IMR-90 (cell line): ENCODE data around the gene OGFOD3. TPM values are rescaled to one million over a fixed set of nuclear protein-coding genes. Genes with fewer than 3 reads are reported as not detected.

Experiments
- ATAC-seq: fragments of 200-7000 bp; cut with Tn5 transposase; 2 replicates; pipeline ENCODE4 v1.9.1; 2020; ENCODE audit warnings: low read depth, mild to moderate bottlenecking, moderate library complexity
- BruUV-seq: library from RNA; stranded (reverse); fragments of 400-500 nt; replicated peaks from 2 replicates; lab custom pipeline; 2021; lab: Mats Ljungman, UMichigan
- CTCF ChIA-PET: fragments of 300-600 bp; formaldehyde crosslinking; extraction: SDS; loops from one replicate; lab custom pipeline; 2021; ENCODE audit warnings: antibody characterized with exemption; lab: Yijun Ruan, JAX
- POLR2A ChIA-PET: fragments of 300-600 bp; sonication (Branson Sonifier 250); formaldehyde crosslinking; loops from one replicate; lab custom pipeline; 2022; ENCODE audit warnings: antibody characterized with exemption; ENCODE audit not compliant: unreplicated experiment; lab: Charles Lee
- DNase-seq: peaks from one replicate; pipeline ENCODE4 v3.0.0; 2013
- H2AFZ ChIP-seq: replicated peaks from 2 replicates; pipeline ENCODE3; 2013; ENCODE audit warnings: low read length, mild to moderate bottlenecking; ENCODE audit not compliant: poor library complexity
- H2AK5ac ChIP-seq: 2 replicates; pipeline ENCODE4 v1.6.1; 2013; ENCODE audit warnings: low read depth, low read length, inconsistent platforms
- H2AK9ac ChIP-seq: replicated peaks from 2 replicates; pipeline ENCODE3; 2013; ENCODE audit warnings: mild to moderate bottlenecking, low read depth, low read length, moderate library complexity; ENCODE audit not compliant: poor library complexity
- H2BK120ac ChIP-seq: 2 replicates; pipeline ENCODE4 v1.6.1; 2013; ENCODE audit warnings: low read depth, low read length, inconsistent platforms
- H2BK15ac ChIP-seq: 3 replicates; pipeline ENCODE4 v1.6.1; 2013; ENCODE audit warnings: low read depth, low read length, inconsistent platforms
- H2BK20ac ChIP-seq: 2 replicates; pipeline ENCODE4 v1.6.1; 2013; ENCODE audit warnings: low read depth, mild to moderate bottlenecking, inconsistent platforms, low read length, moderate library complexity
- H2BK5ac ChIP-seq: 2 replicates; pipeline ENCODE4 v1.6.1; 2013; ENCODE audit warnings: mild to moderate bottlenecking, low read depth, low read length, inconsistent platforms; ENCODE audit not compliant: poor library complexity, severe bottlenecking
- H3K14ac ChIP-seq: replicated peaks from 2 replicates; pipeline ENCODE4 v1.6.1; 2013; ENCODE audit warnings: low read depth, low read length, inconsistent platforms
- H3K18ac ChIP-seq: 2 replicates; pipeline ENCODE4 v1.6.1; 2013; ENCODE audit warnings: low read depth, low read length, control low read depth
- H3K23ac ChIP-seq: 2 replicates; pipeline ENCODE4 v1.6.1; 2013; ENCODE audit warnings: low read depth, low read length, inconsistent platforms
- H3K27ac ChIP-seq: 2 replicates; pipeline ENCODE4 v1.5.1; 2013; ENCODE audit warnings: mild to moderate bottlenecking, control low read depth, low read length; ENCODE audit not compliant: insufficient read depth
- H3K27me3 ChIP-seq: 2 replicates; pipeline ENCODE4 v1.6.1; 2013; ENCODE audit warnings: low read length; ENCODE audit not compliant: control insufficient read depth, insufficient read depth
- H3K36me3 ChIP-seq: 2 replicates; pipeline ENCODE4 v1.6.1; 2013; ENCODE audit warnings: low read length, mixed read lengths; ENCODE audit not compliant: control insufficient read depth, insufficient read depth
- H3K4ac ChIP-seq: 2 replicates; pipeline ENCODE4 v1.6.1; 2013; ENCODE audit warnings: low read depth, low read length, inconsistent platforms
- H3K4me1 ChIP-seq: 2 replicates; pipeline ENCODE4 v1.6.1; 2013; ENCODE audit warnings: low read length, mixed read lengths; ENCODE audit not compliant: control insufficient read depth, insufficient read depth
- H3K4me2 ChIP-seq: 2 replicates; pipeline ENCODE4 v1.6.1; 2013; ENCODE audit warnings: low read depth, mild to moderate bottlenecking, control low read depth, low read length, moderate library complexity
- H3K4me3 ChIP-seq: 2 replicates; pipeline ENCODE4 v1.5.1; 2013; ENCODE audit warnings: low read depth, mild to moderate bottlenecking, control low read depth, low read length, moderate library complexity; ENCODE audit not compliant: insufficient read depth
- H3K56ac ChIP-seq: 2 replicates; pipeline ENCODE4 v1.6.1; 2013; ENCODE audit warnings: low read length, inconsistent platforms; ENCODE audit not compliant: insufficient read depth; ENCODE audit errors: extremely low read depth
- H3K79me1 ChIP-seq, 2 experiments: 2 replicates each; pipeline ENCODE4 v1.6.1; 2013; ENCODE audit warnings: low read length in 2 of 2, inconsistent platforms in 1 of 2, low read depth in 1 of 2
- H3K9ac ChIP-seq: 2 replicates; pipeline ENCODE4 v1.6.1; 2013; ENCODE audit warnings: low read depth, low read length, control low read depth
- H3K9me1 ChIP-seq: 2 replicates; pipeline ENCODE4 v1.6.1; 2013; ENCODE audit warnings: low read length, inconsistent platforms; ENCODE audit not compliant: insufficient read depth
- H3K9me3 ChIP-seq: 2 replicates; pipeline ENCODE4 v1.6.1; 2013; ENCODE audit warnings: low read length; ENCODE audit not compliant: control insufficient read depth, insufficient read depth
- H4K20me1 ChIP-seq: 2 replicates; pipeline ENCODE4 v1.6.1; 2013; ENCODE audit warnings: low read length, inconsistent platforms; ENCODE audit not compliant: insufficient read depth
- H4K5ac ChIP-seq: 2 replicates; pipeline ENCODE4 v1.6.1; 2013; ENCODE audit warnings: mild to moderate bottlenecking, low read depth, low read length, control low read depth
- H4K8ac ChIP-seq, 2 experiments: 2 replicates each; pipeline ENCODE4 v1.6.1; 2013; ENCODE audit warnings: low read depth in 2 of 2, low read length in 2 of 2, control low read depth in 1 of 2, inconsistent platforms in 1 of 2
- H4K91ac ChIP-seq: 2 replicates; pipeline ENCODE4 v1.6.1; 2013; ENCODE audit warnings: low read depth, low read length, inconsistent platforms; ENCODE audit not compliant: insufficient read depth
- BHLHE40 ChIP-seq: fragments of 150-350 bp; IDR thresholded peaks from 2 replicates; pipeline ENCODE4 v1.6.1; 2016; ENCODE audit warnings: mild to moderate bottlenecking, low read depth, low read length
- CHD1 ChIP-seq: IDR thresholded peaks from 2 replicates; pipeline ENCODE4 v1.6.1; 2012; ENCODE audit warnings: low read depth, low read length, improper control_type of control experiment
- FOS ChIP-seq: fragments of 150-350 bp; IDR thresholded peaks from 2 replicates; pipeline ENCODE4 v1.6.1; 2016; ENCODE audit warnings: low read depth, low read length
- MXI1 ChIP-seq: IDR thresholded peaks from 2 replicates; pipeline ENCODE4 v1.6.1; 2012; ENCODE audit warnings: low read depth, mild to moderate bottlenecking, low read length, moderate library complexity, borderline replicate concordance
- NFE2L2 ChIP-seq: fragments of 150-350 bp; IDR thresholded peaks from 2 replicates; pipeline ENCODE4 v1.6.1; 2016; ENCODE audit warnings: low read depth, mild to moderate bottlenecking, low read length
- POLR2A ChIP-seq: IDR thresholded peaks from 2 replicates; pipeline ENCODE4 v1.6.1; 2012; ENCODE audit warnings: mild to moderate bottlenecking, low read depth, low read length
- RAD21 ChIP-seq: IDR thresholded peaks from 2 replicates; pipeline ENCODE4 v1.6.1; 2012; ENCODE audit warnings: low read length, improper control_type of control experiment
- RCOR1 ChIP-seq: IDR thresholded peaks from 2 replicates; pipeline ENCODE4 v1.6.1; 2012; ENCODE audit warnings: mild to moderate bottlenecking, low read length, improper control_type of control experiment; ENCODE audit not compliant: insufficient replicate concordance
- RFX5 ChIP-seq: IDR thresholded peaks from 2 replicates; pipeline ENCODE4 v1.8.0; 2012; ENCODE audit warnings: low read depth, mild to moderate bottlenecking, low read length, moderate library complexity
- SMC3 ChIP-seq: fragments of 150-350 bp; IDR thresholded peaks from 2 replicates; pipeline ENCODE4 v1.6.1; 2016; ENCODE audit warnings: low read depth, mild to moderate bottlenecking, antibody characterized with exemption, low read length, moderate library complexity
- USF2 ChIP-seq: fragments of 150-350 bp; IDR thresholded peaks from 2 replicates; pipeline ENCODE4 v1.6.1; 2017; ENCODE audit warnings: mild to moderate bottlenecking, antibody characterized with exemption, low read length, low read depth
- WGBS, 2 experiments: methylation state at CpG; one replicate each; pipeline versions ENCODE4 v1.1.5 to v1.1.7; 2013; ENCODE audit warnings: missing lambda C conversion rate in 2 of 2; ENCODE audit not compliant: insufficient read length in 1 of 2; ENCODE audit errors: extremely low coverage in 2 of 2; 5-methylcytosine and 5-hydroxymethylcytosine counted together
- dilution Hi-C: fragments of 300-500 bp; cut with HindIII; formaldehyde crosslinking; loops from one replicate; pipeline ENCODE4 v1.14.3; 2018; ENCODE audit warnings: low sequenced_read_pairs; ENCODE audit not compliant: unreplicated experiment
- in situ Hi-C: fragments of 300-500 bp; cut with MboI; formaldehyde crosslinking; loops from 3 replicates; pipeline ENCODE4 v1.14.3; 2019; ENCODE audit warnings: low sequenced_read_pairs, inconsistent platforms, mixed read lengths
- intact Hi-C: fragments of 100-400 bp; cut with micrococcal nuclease; formaldehyde crosslinking; loops from 2 replicates; pipeline ENCODE4 v1.10.0; 2022
- polyA plus RNA-seq, 3 experiments: library from polyadenylated mRNA; depleted of rRNA; stranded (reverse); fragments of >200 nt; gene quantifications; 2 replicates each; pipeline ENCODE4 v1.2.3, GENCODE V29; 2012; ENCODE audit warnings: low replicate concordance in 1 of 3
- total RNA-seq: library from RNA; depleted of rRNA; stranded (reverse); fragments of >200 nt; gene quantifications from 2 replicates; pipeline ENCODE4 v1.2.3, GENCODE V29; 2012
- TF ChIP-seq, protein P1 (sequence below): conservative IDR thresholded peaks from 2 replicates; pipeline ENCODE4 v1.5.1; 2012; ENCODE audit warnings: mild to moderate bottlenecking, low read depth, low read length, improper control_type of control experiment
- TF ChIP-seq, protein P2 (sequence below): fragments of 150-350 bp; IDR thresholded peaks from 2 replicates; pipeline ENCODE4 v1.6.1; 2016; ENCODE audit warnings: low read depth, mild to moderate bottlenecking, low read length, moderate library complexity, borderline replicate concordance

The OGFOD3 gene
- total and polyA plus RNA-seq, 2 of the 4 experiments (the other 2 are of a cell fraction) = 25.3 to 33.4 TPM

DNA sequence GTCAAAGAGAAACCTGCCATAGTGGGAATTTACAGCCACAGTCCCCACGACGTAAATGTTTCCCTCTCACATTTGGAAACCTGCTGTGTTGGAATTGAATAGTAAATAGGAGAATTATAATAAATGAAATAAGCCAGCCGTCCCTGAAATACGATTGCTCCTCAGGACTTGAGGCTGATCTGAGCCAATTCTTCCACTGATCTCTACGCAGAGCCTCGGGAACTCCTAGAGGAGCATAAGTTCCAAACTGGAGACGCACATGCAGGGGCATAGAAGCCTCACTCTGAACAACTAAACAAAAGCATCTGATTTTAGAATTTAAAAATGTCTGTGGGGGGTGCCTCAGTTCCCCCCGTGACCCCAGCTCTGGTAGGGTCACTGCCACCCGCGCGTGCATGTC, 69.5 kb downstream of the OGFOD3 start:
- in situ Hi-C loops = no loop called here
- no peak overlapping the region for H2AK9ac ChIP-seq
- no peak overlapping the region for H3K18ac ChIP-seq
- no peak overlapping the region for H2AFZ ChIP-seq
- BruUV-seq = no TSS peak
- H3K4ac ChIP-seq = no peak overlapping the region
- H3K23ac ChIP-seq = no peak overlapping the region
- intact Hi-C loops = no loop called here
- ATAC-seq (no peak), DNase-seq (no peak)
- no peaks in the 10 kb centered on the region for H3K36me3 ChIP-seq
- peaks cover 18% of the 10 kb centered on the region for H3K27me3 ChIP-seq
- H3K9me3 ChIP-seq = no peaks in the 10 kb centered on the region
- H3K9ac ChIP-seq = no peak overlapping the region
- no peak overlapping the region for H2BK5ac ChIP-seq
- dilution Hi-C loops = no loop called here
- H3K14ac ChIP-seq = no peak overlapping the region
- no peak overlapping the region for H3K4me3 ChIP-seq
- no peaks in the 10 kb centered on the region for H3K9me1 ChIP-seq
- H4K8ac ChIP-seq = no peak overlapping the region
- no peak overlapping the region for H3K27ac ChIP-seq
- POLR2A ChIA-PET = no interaction called here
- H3K79me1 ChIP-seq = no peaks in the 10 kb centered on the region
- H4K20me1 ChIP-seq = peaks cover 7% of the 10 kb centered on the region; the same call in 1 of the 2 replicates
- H2BK15ac ChIP-seq = no peak overlapping the region
- no peak overlapping the region for H2AK5ac ChIP-seq
- CTCF ChIA-PET = no interaction called here
- no peak overlapping the region for H3K56ac ChIP-seq
- H2BK20ac ChIP-seq = no peak overlapping the region
- no peaks in the 10 kb centered on the region; the same call in 1 of the 2 replicates for H3K4me1 ChIP-seq
- no peak overlapping the region for H4K5ac ChIP-seq
- no peak overlapping the region for H4K91ac ChIP-seq
- H3K4me2 ChIP-seq = no peak overlapping the region
- TF ChIP-seq, protein P1, sequence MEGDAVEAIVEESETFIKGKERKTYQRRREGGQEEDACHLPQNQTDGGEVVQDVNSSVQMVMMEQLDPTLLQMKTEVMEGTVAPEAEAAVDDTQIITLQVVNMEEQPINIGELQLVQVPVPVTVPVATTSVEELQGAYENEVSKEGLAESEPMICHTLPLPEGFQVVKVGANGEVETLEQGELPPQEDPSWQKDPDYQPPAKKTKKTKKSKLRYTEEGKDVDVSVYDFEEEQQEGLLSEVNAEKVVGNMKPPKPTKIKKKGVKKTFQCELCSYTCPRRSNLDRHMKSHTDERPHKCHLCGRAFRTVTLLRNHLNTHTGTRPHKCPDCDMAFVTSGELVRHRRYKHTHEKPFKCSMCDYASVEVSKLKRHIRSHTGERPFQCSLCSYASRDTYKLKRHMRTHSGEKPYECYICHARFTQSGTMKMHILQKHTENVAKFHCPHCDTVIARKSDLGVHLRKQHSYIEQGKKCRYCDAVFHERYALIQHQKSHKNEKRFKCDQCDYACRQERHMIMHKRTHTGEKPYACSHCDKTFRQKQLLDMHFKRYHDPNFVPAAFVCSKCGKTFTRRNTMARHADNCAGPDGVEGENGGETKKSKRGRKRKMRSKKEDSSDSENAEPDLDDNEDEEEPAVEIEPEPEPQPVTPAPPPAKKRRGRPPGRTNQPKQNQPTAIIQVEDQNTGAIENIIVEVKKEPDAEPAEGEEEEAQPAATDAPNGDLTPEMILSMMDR = no peak
- TF ChIP-seq FOS (no peak), CHD1 (no peak), SMC3 (no peak), MXI1 (no peak), POLR2A (no peak), USF2 (no peak), BHLHE40 (no peak), RFX5 (no peak), RCOR1 (no peak), RAD21 (no peak), NFE2L2 (no peak)
- TF ChIP-seq, protein P2, sequence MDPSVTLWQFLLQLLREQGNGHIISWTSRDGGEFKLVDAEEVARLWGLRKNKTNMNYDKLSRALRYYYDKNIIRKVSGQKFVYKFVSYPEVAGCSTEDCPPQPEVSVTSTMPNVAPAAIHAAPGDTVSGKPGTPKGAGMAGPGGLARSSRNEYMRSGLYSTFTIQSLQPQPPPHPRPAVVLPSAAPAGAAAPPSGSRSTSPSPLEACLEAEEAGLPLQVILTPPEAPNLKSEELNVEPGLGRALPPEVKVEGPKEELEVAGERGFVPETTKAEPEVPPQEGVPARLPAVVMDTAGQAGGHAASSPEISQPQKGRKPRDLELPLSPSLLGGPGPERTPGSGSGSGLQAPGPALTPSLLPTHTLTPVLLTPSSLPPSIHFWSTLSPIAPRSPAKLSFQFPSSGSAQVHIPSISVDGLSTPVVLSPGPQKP = no peak
- H2BK120ac ChIP-seq = no peak overlapping the region
- no CpG with 5 or more reads among the region's 11 CpGs for WGBS, 2 experiments
